OCI-LY7 (cell line): ENCODE results near the gene TSPAN12. TPM values are rescaled to one million over a fixed set of nuclear protein-coding genes. Genes with fewer than 3 reads are reported as not detected.

Source experiments
- BruUV-seq: library from RNA; stranded (reverse); fragments of 400-500 nt; replicated peaks from 2 replicates; lab custom pipeline; 2021; lab: Mats Ljungman, UMichigan
- CTCF ChIA-PET: fragments of 300-600 bp; sonication (Branson Sonifier 250); formaldehyde crosslinking; loops from one replicate; lab custom pipeline; 2022; ENCODE audit warnings: antibody characterized with exemption; ENCODE audit not compliant: unreplicated experiment; lab: Charles Lee
- POLR2A ChIA-PET: fragments of 300-600 bp; sonication (Branson Sonifier 250); formaldehyde crosslinking; loops from one replicate; lab custom pipeline; 2022; ENCODE audit warnings: antibody characterized with exemption; lab: Charles Lee
- DNase-seq: peaks from one replicate; pipeline ENCODE4 v3.0.0-alpha.2; 2015; ENCODE audit warnings: low spot score
- H2AFZ ChIP-seq: fragments of 200-600 bp; sonication (generic), shearing (Covaris generic); 2 replicates; pipeline ENCODE4 v1.6.1; 2014; ENCODE audit warnings: mild to moderate bottlenecking, antibody characterized with exemption, low read length, moderate library complexity
- H3K27ac ChIP-seq: fragments of 200-600 bp; sonication (generic); 2 replicates; pipeline ENCODE4 v1.5.1; 2014; ENCODE audit warnings: mixed run types, low read depth, mild to moderate bottlenecking, moderate library complexity, low read length, inconsistent platforms; ENCODE audit not compliant: poor library complexity, severe bottlenecking
- H3K36me3 ChIP-seq: fragments of 200-600 bp; sonication (generic); 2 replicates; pipeline ENCODE4 v1.6.1; 2014; ENCODE audit warnings: mild to moderate bottlenecking, antibody characterized with exemption, low read length, moderate library complexity, mixed read lengths; ENCODE audit not compliant: insufficient read depth
- H3K4me1 ChIP-seq: fragments of 200-600 bp; sonication (generic); 2 replicates; pipeline ENCODE4 v1.5.1; 2014; ENCODE audit warnings: mild to moderate bottlenecking, low read length; ENCODE audit not compliant: insufficient read depth, poor library complexity, severe bottlenecking
- H3K4me2 ChIP-seq: fragments of 200-600 bp; sonication (generic); 2 replicates; pipeline ENCODE4 v1.6.1; 2014; ENCODE audit warnings: mild to moderate bottlenecking, low read length
- H3K4me3 ChIP-seq: fragments of 200-600 bp; sonication (generic); 2 replicates; pipeline ENCODE4 v1.5.1; 2014; ENCODE audit warnings: mild to moderate bottlenecking, low read depth, low read length; ENCODE audit not compliant: poor library complexity, severe bottlenecking
- H3K79me2 ChIP-seq: fragments of 200-600 bp; sonication (generic); 2 replicates; pipeline ENCODE4 v1.6.1; 2016; ENCODE audit warnings: low read depth, mild to moderate bottlenecking, low read length, moderate library complexity, mixed read lengths; ENCODE audit not compliant: insufficient read depth
- H3K9me2 ChIP-seq: fragments of 200-600 bp; sonication (generic); 2 replicates; pipeline ENCODE4 v1.6.1; 2016; ENCODE audit warnings: mild to moderate bottlenecking, low read length, mixed read lengths; ENCODE audit not compliant: insufficient read depth
- H3K9me3 ChIP-seq: fragments of 200-600 bp; sonication (generic); 2 replicates; pipeline ENCODE4 v1.6.1; 2014; ENCODE audit warnings: mild to moderate bottlenecking, mixed run types, low read length, mixed read lengths
- H4K20me1 ChIP-seq: fragments of 200-600 bp; sonication (generic); 2 replicates; pipeline ENCODE4 v1.6.1; 2014; ENCODE audit warnings: mild to moderate bottlenecking, antibody characterized with exemption, low read length, moderate library complexity, mixed read lengths; ENCODE audit not compliant: insufficient read depth
- EZH2phosphoT487 ChIP-seq: fragments of 200-600 bp; sonication (generic); IDR thresholded peaks from 2 replicates; pipeline ENCODE4 v1.6.1; 2018; ENCODE audit warnings: low read depth, borderline replicate concordance, mild to moderate bottlenecking, mixed run types, antibody characterized with exemption, low read length, moderate library complexity, mixed read lengths
- intact Hi-C: fragments of 100-400 bp; cut with micrococcal nuclease; formaldehyde crosslinking; loops from one replicate; pipeline ENCODE4 v1.10.0; 2022; ENCODE audit not compliant: unreplicated experiment
- total RNA-seq, 2 experiments: library from RNA; depleted of rRNA in 1 of 2; stranded (reverse); fragments of >200 nt in 1 of 2; shearing (Covaris generic) in 1 of 2; gene quantifications; 2 replicates each; pipeline ENCODE4 v1.2.3, GENCODE V29; 2014 to 2022
- TF ChIP-seq, protein P1 (sequence below): fragments of 200-600 bp; sonication (generic); conservative IDR thresholded peaks from 2 replicates; pipeline ENCODE4 v1.5.1; 2014; ENCODE audit warnings: mild to moderate bottlenecking, antibody characterized with exemption, low read length, moderate library complexity, mixed read lengths

TSPAN12 gene
- total RNA-seq, 2 experiments from 2014 or later: not detected

DNA sequence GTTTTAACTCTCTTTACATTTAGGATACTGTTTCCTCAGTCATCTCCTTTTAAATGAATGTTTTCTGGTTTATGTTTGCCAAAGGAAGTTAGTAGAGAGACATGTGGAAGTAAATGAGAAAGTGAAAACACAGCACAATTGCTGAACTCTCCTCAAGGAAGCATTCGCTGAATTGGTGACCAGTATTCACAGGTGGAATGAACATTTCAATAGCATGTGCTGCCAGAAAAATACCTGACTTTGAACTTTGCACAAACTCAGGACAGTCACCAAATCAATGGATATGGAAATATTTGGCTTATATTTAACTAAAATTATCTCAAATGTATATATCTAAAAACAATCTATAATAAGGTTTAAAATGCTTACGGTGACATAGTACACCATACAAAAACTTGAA lies 28.5 kb downstream of the TSPAN12 start:
- DNase-seq: no peak
- BruUV-seq: no TSS peak
- Histone ChIP-seq H3K9me2 (no peaks in the 10 kb centered on the region), H3K27ac (no peak overlapping the region), H4K20me1 (no peaks in the 10 kb centered on the region), H3K4me1 (no peaks in the 10 kb centered on the region), H3K9me3 (no peaks in the 10 kb centered on the region), H3K4me2 (no peak overlapping the region), H3K36me3 (no peaks in the 10 kb centered on the region), H3K79me2 (no peaks in the 10 kb centered on the region), H2AFZ (no peak overlapping the region), H3K4me3 (no peak overlapping the region)
- intact Hi-C loops: no loop called here
- POLR2A ChIA-PET: no interaction called here
- TF ChIP-seq, protein P1, sequence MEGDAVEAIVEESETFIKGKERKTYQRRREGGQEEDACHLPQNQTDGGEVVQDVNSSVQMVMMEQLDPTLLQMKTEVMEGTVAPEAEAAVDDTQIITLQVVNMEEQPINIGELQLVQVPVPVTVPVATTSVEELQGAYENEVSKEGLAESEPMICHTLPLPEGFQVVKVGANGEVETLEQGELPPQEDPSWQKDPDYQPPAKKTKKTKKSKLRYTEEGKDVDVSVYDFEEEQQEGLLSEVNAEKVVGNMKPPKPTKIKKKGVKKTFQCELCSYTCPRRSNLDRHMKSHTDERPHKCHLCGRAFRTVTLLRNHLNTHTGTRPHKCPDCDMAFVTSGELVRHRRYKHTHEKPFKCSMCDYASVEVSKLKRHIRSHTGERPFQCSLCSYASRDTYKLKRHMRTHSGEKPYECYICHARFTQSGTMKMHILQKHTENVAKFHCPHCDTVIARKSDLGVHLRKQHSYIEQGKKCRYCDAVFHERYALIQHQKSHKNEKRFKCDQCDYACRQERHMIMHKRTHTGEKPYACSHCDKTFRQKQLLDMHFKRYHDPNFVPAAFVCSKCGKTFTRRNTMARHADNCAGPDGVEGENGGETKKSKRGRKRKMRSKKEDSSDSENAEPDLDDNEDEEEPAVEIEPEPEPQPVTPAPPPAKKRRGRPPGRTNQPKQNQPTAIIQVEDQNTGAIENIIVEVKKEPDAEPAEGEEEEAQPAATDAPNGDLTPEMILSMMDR: no peak
- no peak for TF ChIP-seq EZH2phosphoT487
- CTCF ChIA-PET: no interaction called here

DNA sequence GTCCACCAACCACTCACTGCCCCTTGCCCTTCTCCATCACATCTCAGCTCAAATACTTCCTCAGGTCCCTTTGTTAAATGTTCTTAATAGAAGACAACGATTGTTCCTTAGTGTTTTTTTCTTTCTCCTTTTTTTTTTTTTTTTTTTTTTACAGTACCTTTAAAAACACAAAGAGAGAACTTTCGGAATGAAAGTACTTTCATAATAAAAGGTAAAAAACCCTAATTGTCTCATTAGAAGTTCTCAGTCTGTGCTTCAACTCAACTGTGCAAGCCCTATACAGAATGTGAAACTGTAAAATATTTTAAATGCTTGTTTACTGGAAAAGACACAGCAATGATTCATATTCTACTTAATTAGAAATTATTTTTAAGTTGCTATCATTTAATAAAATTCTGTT lies 29.4 kb downstream of the TSPAN12 start:
- H2AFZ ChIP-seq: no peak overlapping the region
- no peaks in the 10 kb centered on the region for H3K79me2 ChIP-seq
- H3K4me2 ChIP-seq: no peak overlapping the region
- POLR2A ChIA-PET: interaction anchor here (0.5 to 0.7 kb wide), 2 partner anchors 27 to 1163 kb away, joined by 3 to 5 read pairs; no protein-coding TSS in a partner anchor
- intact Hi-C loops: no loop called here
- no peaks in the 10 kb centered on the region for H3K36me3 ChIP-seq
- CTCF ChIA-PET: no interaction called here
- H3K9me3 ChIP-seq: no peaks in the 10 kb centered on the region
- H3K4me1 ChIP-seq: no peaks in the 10 kb centered on the region
- H4K20me1 ChIP-seq: no peaks in the 10 kb centered on the region
- H3K4me3 ChIP-seq: no peak overlapping the region
- H3K27ac ChIP-seq: no peak overlapping the region
- H3K9me2 ChIP-seq: no peaks in the 10 kb centered on the region
- no peak for DNase-seq
- no TSS peak for BruUV-seq
- TF ChIP-seq EZH2phosphoT487: no peak
- TF ChIP-seq, protein P1: no peak

DNA sequence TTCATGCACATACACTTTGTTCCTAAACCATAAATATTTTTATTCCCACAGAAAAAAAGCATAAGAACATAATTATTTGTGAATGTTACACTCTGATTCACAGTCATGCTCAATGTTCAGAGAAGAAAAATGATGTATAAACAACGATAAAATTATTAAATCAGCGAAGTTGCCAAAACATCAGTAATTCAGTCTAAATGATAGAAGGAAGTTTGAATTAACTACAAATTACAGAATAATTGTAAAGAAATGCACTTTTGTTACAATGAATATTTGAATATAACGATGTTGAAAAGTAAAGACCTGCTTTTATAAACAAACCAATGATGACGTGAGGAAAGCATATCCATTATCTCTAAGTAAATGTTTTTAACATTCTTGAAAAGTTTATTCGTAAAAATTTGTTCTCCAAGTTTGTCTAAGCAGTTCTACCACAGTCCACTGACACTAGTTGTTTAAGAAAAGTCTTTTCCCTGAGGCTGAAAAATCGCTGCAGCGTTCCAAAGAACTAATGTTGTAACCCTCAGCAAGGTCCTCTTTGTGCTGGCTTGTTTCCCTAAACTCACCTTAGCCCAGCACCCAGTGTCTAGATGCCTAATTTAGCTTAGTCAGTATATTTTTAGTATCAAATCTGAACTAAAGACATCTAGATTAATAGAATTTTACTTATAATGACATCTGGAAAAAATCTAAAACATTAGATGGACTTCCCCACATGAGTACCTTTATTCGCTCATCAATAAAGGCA lies 30.4 kb downstream of the TSPAN12 start:
- DNase-seq: no peak
- no peak overlapping the region for H3K4me2 ChIP-seq
- no peak overlapping the region for H3K27ac ChIP-seq
- H3K36me3 ChIP-seq: no peaks in the 10 kb centered on the region
- TF ChIP-seq, protein P1: no peak
- TF ChIP-seq EZH2phosphoT487: no peak
- no peaks in the 10 kb centered on the region for H3K9me3 ChIP-seq
- ChIA-PET CTCF (no interaction called here), POLR2A (interaction anchor here (0.5 to 0.7 kb wide), 2 partner anchors 28 to 1164 kb away, joined by 3 to 5 read pairs; no protein-coding TSS in a partner anchor)
- no peaks in the 10 kb centered on the region for H3K79me2 ChIP-seq
- no peaks in the 10 kb centered on the region for H4K20me1 ChIP-seq
- no TSS peak for BruUV-seq
- H2AFZ ChIP-seq: no peak overlapping the region
- no peak overlapping the region for H3K4me3 ChIP-seq
- H3K4me1 ChIP-seq: no peaks in the 10 kb centered on the region
- no peaks in the 10 kb centered on the region for H3K9me2 ChIP-seq
- intact Hi-C loops: no loop called here
